Neuronal stem cell (in vitro differentiated cells): ENCODE results near the gene SIRT2.

Experiments used
- DNase-seq: peaks from one replicate; pipeline ENCODE4 v3.0.0-alpha.2; 2013; ENCODE audit warnings: low spot score
- H2AFZ ChIP-seq: one replicate; pipeline ENCODE4 v1.6.1; 2013; ENCODE audit warnings: mild to moderate bottlenecking, low read length, inconsistent platforms
- H2AK5ac ChIP-seq: 2 replicates; pipeline ENCODE4 v1.6.1; 2013; ENCODE audit warnings: low read depth, mild to moderate bottlenecking, inconsistent platforms, low read length, moderate library complexity, mixed read lengths
- H2BK120ac ChIP-seq: 2 replicates; pipeline ENCODE4 v1.6.1; 2013; ENCODE audit warnings: low read depth, mild to moderate bottlenecking, inconsistent platforms, low read length, moderate library complexity, mixed read lengths
- H2BK12ac ChIP-seq: one replicate; pipeline ENCODE4 v1.6.1; 2013; ENCODE audit warnings: low read length, inconsistent platforms
- H2BK15ac ChIP-seq: 2 replicates; pipeline ENCODE4 v1.6.1; 2013; ENCODE audit warnings: mild to moderate bottlenecking, low read length, inconsistent platforms, mixed read lengths
- H2BK5ac ChIP-seq: one replicate; pipeline ENCODE4 v1.6.1; 2013; ENCODE audit warnings: inconsistent platforms, mild to moderate bottlenecking, low read length, moderate library complexity
- H3K14ac ChIP-seq: one replicate; pipeline ENCODE4 v1.6.1; 2013; ENCODE audit warnings: low read length, inconsistent platforms
- H3K18ac ChIP-seq: 2 replicates; pipeline ENCODE4 v1.6.1; 2013; ENCODE audit warnings: low read length, inconsistent platforms
- H3K23ac ChIP-seq: 2 replicates; pipeline ENCODE4 v1.6.1; 2013; ENCODE audit warnings: low read depth, mild to moderate bottlenecking, mixed read lengths, low read length, inconsistent platforms; ENCODE audit not compliant: poor library complexity
- H3K27ac ChIP-seq: replicated peaks from 3 replicates; pipeline ENCODE4 v1.5.1; 2013; ENCODE audit warnings: low read length, inconsistent platforms
- H3K27me3 ChIP-seq, 3 experiments: 2 replicates each; pipeline ENCODE4 v1.6.1; 2013; ENCODE audit warnings: low read length in 3 of 3, mild to moderate bottlenecking in 2 of 3, inconsistent platforms in 1 of 3, low read depth in 1 of 3, mixed read lengths in 1 of 3, moderate library complexity in 1 of 3; ENCODE audit not compliant: control insufficient read depth in 3 of 3, insufficient read depth in 3 of 3
- H3K36me3 ChIP-seq, 2 donors: replicated peaks in 1 of 2; 2 replicates each; pipeline ENCODE4 v1.6.1; 2013; ENCODE audit warnings: low read length in 2 of 2; ENCODE audit not compliant: control insufficient read depth in 2 of 2, insufficient read depth in 2 of 2
- H3K4ac ChIP-seq: 2 replicates; pipeline ENCODE4 v1.6.1; 2013; ENCODE audit warnings: inconsistent platforms, mild to moderate bottlenecking, low read length, moderate library complexity
- H3K4me1 ChIP-seq, 2 donors: 1 replicate in 1 of 2; 2 replicates in 1 of 2; pipeline ENCODE4 v1.6.1; 2013; ENCODE audit warnings: low read length in 2 of 2, low read depth in 1 of 2; ENCODE audit not compliant: control insufficient read depth in 2 of 2, insufficient read depth in 1 of 2
- H3K4me2 ChIP-seq: one replicate; pipeline ENCODE4 v1.6.1; 2013; ENCODE audit warnings: mild to moderate bottlenecking, low read length, inconsistent platforms; ENCODE audit not compliant: insufficient read depth, poor library complexity, severe bottlenecking
- H3K4me3 ChIP-seq, 2 donors: 2 replicates each; pipeline ENCODE4 v1.5.1; 2013; ENCODE audit warnings: low read length in 2 of 2, mild to moderate bottlenecking in 2 of 2, inconsistent platforms in 1 of 2, moderate library complexity in 1 of 2
- H3K79me1 ChIP-seq: one replicate; pipeline ENCODE4 v1.6.1; 2013; ENCODE audit warnings: low read depth, mild to moderate bottlenecking, inconsistent platforms, low read length, moderate library complexity
- H3K9ac ChIP-seq: one replicate; pipeline ENCODE4 v1.6.1; 2013; ENCODE audit warnings: mild to moderate bottlenecking, low read depth, low read length, inconsistent platforms; ENCODE audit not compliant: poor library complexity
- H3K9me3 ChIP-seq, 2 donors: replicated peaks in 1 of 2; 2 replicates each; pipeline versions ENCODE3 to v1.6.1; 2013; ENCODE audit warnings: low read length in 2 of 2, mild to moderate bottlenecking in 2 of 2, inconsistent platforms in 1 of 2, low read depth in 1 of 2, mixed read lengths in 1 of 2, moderate library complexity in 1 of 2; ENCODE audit not compliant: control insufficient read depth in 2 of 2, insufficient read depth in 1 of 2
- H4K8ac ChIP-seq: one replicate; pipeline ENCODE4 v1.6.1; 2013; ENCODE audit warnings: low read depth, mild to moderate bottlenecking, inconsistent platforms, low read length, moderate library complexity
- H4K91ac ChIP-seq: one replicate; pipeline ENCODE4 v1.6.1; 2013; ENCODE audit warnings: low read length, low read depth, mild to moderate bottlenecking, inconsistent platforms; ENCODE audit not compliant: poor library complexity
- WGBS, 2 donors: extraction: QIAGEN DNeasy Blood & Tissue Kit; methylation state at CpG; one replicate each; pipeline ENCODE4 v1.1.7; 2013; ENCODE audit warnings: missing lambda C conversion rate in 2 of 2, mixed read lengths in 1 of 2; ENCODE audit not compliant: insufficient read length in 2 of 2, insufficient replicate concordance in 1 of 2; ENCODE audit errors: extremely low coverage in 2 of 2; 5-methylcytosine and 5-hydroxymethylcytosine counted together

The SIRT2 gene

GRCh38 chr19:38930776-38931520 lies 31.5 kb upstream of the SIRT2 start, which contains the start of gene MRPS12:
TSS of gene MRPS12 (plus strand) at chr19:38930944. CDS start at chr19:38931295, 351 bp downstream.
- Histone ChIP-seq H4K8ac (no peak within 1 kb of the TSS), H3K9me3 (peaks cover 8 to 9% of the 10 kb centered on the region in 2 donors), H3K18ac (peak within 1 kb of the TSS; percentile 92), H2BK12ac (no peak within 1 kb of the TSS), H3K27ac (peak within 1 kb of the TSS; percentile 76), H4K91ac (no peak within 1 kb of the TSS), H2BK15ac (no peak within 1 kb of the TSS), H3K4me3 (peak within 1 kb of the TSS; percentile 81 to 90), H3K23ac (peak within 1 kb of the TSS; percentile 86), H3K14ac (peak within 1 kb of the TSS; percentile 12), H2BK120ac (no peak within 1 kb of the TSS), H3K4ac (no peak within 1 kb of the TSS), H3K9ac (peak within 1 kb of the TSS; percentile 95), H3K79me1 (peaks cover 7% of the 10 kb centered on the region), H3K27me3 (no peaks in the 10 kb centered on the region), H2BK5ac (no peak within 1 kb of the TSS), H3K4me1 (peaks cover 2 to 6% of the 10 kb centered on the region in 2 donors), H2AFZ (peak within 1 kb of the TSS; percentile 95), H2AK5ac (peak within 1 kb of the TSS; percentile 8), H3K4me2 (peak within 1 kb of the TSS; percentile 83), H3K36me3 (peaks cover 13 to 45% of the 10 kb centered on the region in 2 donors)
- no CpG with 5 or more reads among the region's 40 CpGs for WGBS, 2 donors
- DNase-seq, result peak; percentile 99

GRCh38 chr19:38929929-38930775 lies 30.7 kb upstream of the SIRT2 start, which contains the start of gene SARS2:
TSS of gene SARS2 (minus strand) at chr19:38930763. CDS start at chr19:38930736, 27 bp downstream.
- Histone ChIP-seq H3K4me1 (peaks cover 2 to 6% of the 10 kb centered on the region in 2 donors), H3K9me3 (peaks cover 6 to 8% of the 10 kb centered on the region in 2 donors), H3K4me2 (peak within 1 kb of the TSS; percentile 83), H3K23ac (peak within 1 kb of the TSS; percentile 86), H3K27me3 (no peaks in the 10 kb centered on the region), H3K9ac (peak within 1 kb of the TSS; percentile 95), H3K27ac (peak within 1 kb of the TSS; percentile 76), H3K79me1 (peaks cover 7% of the 10 kb centered on the region), H3K14ac (peak within 1 kb of the TSS; percentile 12), H3K18ac (peak within 1 kb of the TSS; percentile 92), H2BK120ac (no peak within 1 kb of the TSS), H2AK5ac (peak within 1 kb of the TSS; percentile 8), H4K8ac (no peak within 1 kb of the TSS), H2BK15ac (no peak within 1 kb of the TSS), H3K4me3 (peak within 1 kb of the TSS; percentile 81 to 90), H2BK5ac (no peak within 1 kb of the TSS), H4K91ac (no peak within 1 kb of the TSS), H3K4ac (no peak within 1 kb of the TSS), H2BK12ac (no peak within 1 kb of the TSS), H3K36me3 (peaks cover 18 to 52% of the 10 kb centered on the region in 2 donors), H2AFZ (peak within 1 kb of the TSS; percentile 95)
- DNase-seq, result peak; percentile 97
- no CpG with 5 or more reads among the region's 49 CpGs for WGBS, 2 donors

GRCh38 chr19:38928391-38929001 lies 29.1 kb upstream of the SIRT2 start:
- H2BK12ac ChIP-seq, result no peak overlapping the region
- no peak overlapping the region for H3K4me3 ChIP-seq
- no peak overlapping the region for H3K14ac ChIP-seq
- no peak overlapping the region for H4K91ac ChIP-seq
- H3K27ac ChIP-seq, result no peak overlapping the region
- peaks cover 26 to 53% of the 10 kb centered on the region in 2 donors for H3K36me3 ChIP-seq
- no peak overlapping the region for H2BK120ac ChIP-seq
- WGBS, 2 donors, result no CpG with 5 or more reads among the region's 4 CpGs
- no peak overlapping the region for H2AFZ ChIP-seq
- H3K18ac ChIP-seq, result no peak overlapping the region
- peaks cover 7% of the 10 kb centered on the region for H3K79me1 ChIP-seq
- H2AK5ac ChIP-seq, result no peak overlapping the region
- H2BK15ac ChIP-seq, result no peak overlapping the region
- no peak overlapping the region for H3K4ac ChIP-seq
- H3K27me3 ChIP-seq, result no peaks in the 10 kb centered on the region
- H2BK5ac ChIP-seq, result no peak overlapping the region
- no peak overlapping the region for H3K23ac ChIP-seq
- no peak overlapping the region for H3K9ac ChIP-seq
- H3K4me2 ChIP-seq, result no peak overlapping the region
- H3K9me3 ChIP-seq, result peaks cover 0 to 1% of the 10 kb centered on the region in 2 donors
- DNase-seq, result no peak
- peaks cover 2 to 6% of the 10 kb centered on the region in 2 donors for H3K4me1 ChIP-seq
- H4K8ac ChIP-seq, result no peak overlapping the region
